K562 (cell line): Measurements from ENCODE around the gene SLC49A3. TPM values are rescaled to one million over a fixed set of nuclear protein-coding genes. Genes with fewer than 3 reads are reported as not detected.

Source experiments
- ATAC-seq: fragments of 200-7000 bp; cut with Tn5 transposase; 3 replicates; pipeline ENCODE4 v1.9.1; 2020; ENCODE audit warnings: moderate library complexity
- BruUV-seq: library from RNA; stranded (reverse); fragments of 400-500 nt; replicated peaks from 2 replicates; lab custom pipeline; 2021; lab: Mats Ljungman, UMichigan
- CTCF ChIA-PET: fragments of 300-600 bp; formaldehyde crosslinking; extraction: SDS; loops from one replicate; lab custom pipeline; 2021; ENCODE audit warnings: low intra/inter-chr PET ratio; lab: Yijun Ruan, JAX
- POLR2A ChIA-PET: fragments of 300-600, 350-650 bp; sonication (Branson Sonifier 250); formaldehyde crosslinking; extraction: SDS; loops from one replicate; lab custom pipeline; 2021; ENCODE audit warnings: antibody characterized with exemption, inconsistent platforms; lab: Yijun Ruan, JAX
- DNase-seq, 4 experiments: peaks; one replicate each; pipeline versions ENCODE4 v3.0.0 to v3.0.0-alpha.2; 2011 to 2018; ENCODE audit warnings: low spot score in 3 of 4, mixed read lengths in 3 of 4; ENCODE audit errors: extremely low read depth in 1 of 4
- FAIRE-seq: peaks from 2 replicates; lab custom pipeline; 2011; peaks lifted over from hg19 to GRCh38; lab: Jason Lieb, UNC
- H2AFZ ChIP-seq: 2 replicates; pipeline ENCODE4 v1.6.0; 2011; ENCODE audit warnings: low read depth, low read length, control low read depth, inconsistent platforms
- H3K27ac ChIP-seq: fragments of 200-600 bp; 3 replicates; pipeline ENCODE4 v1.8.0; 2011; ENCODE audit warnings: low read depth, mild to moderate bottlenecking, control low read depth, inconsistent platforms, low read length, moderate library complexity, mixed read lengths; ENCODE audit errors: extremely low read depth
- H3K27me3 ChIP-seq, 2 experiments: fragments of 300-600 bp in 1 of 2; 2 replicates in 1 of 2; 3 replicates in 1 of 2; pipeline versions ENCODE4 v1.6.0 to v1.8.0; 2011; ENCODE audit warnings: inconsistent platforms in 2 of 2, low read length in 2 of 2, mild to moderate bottlenecking in 1 of 2, mixed read lengths in 1 of 2, moderate library complexity in 1 of 2; ENCODE audit not compliant: control insufficient read depth in 2 of 2, insufficient read depth in 2 of 2
- H3K36me3 ChIP-seq: fragments of 300-600 bp; 3 replicates; pipeline ENCODE4 v1.8.0; 2011; ENCODE audit warnings: mild to moderate bottlenecking, low read length, inconsistent platforms; ENCODE audit not compliant: control insufficient read depth, insufficient read depth
- H3K4me1 ChIP-seq, 2 experiments: fragments of 200-600 bp in 1 of 2; replicated peaks in 1 of 2; 2 replicates in 1 of 2; 3 replicates in 1 of 2; pipeline versions ENCODE4 v1.5.1 to v1.8.0; 2011; ENCODE audit warnings: inconsistent platforms in 2 of 2, low read length in 2 of 2, mild to moderate bottlenecking in 1 of 2, mixed read lengths in 1 of 2, moderate library complexity in 1 of 2; ENCODE audit not compliant: control insufficient read depth in 2 of 2, insufficient read depth in 2 of 2
- H3K4me2 ChIP-seq: 2 replicates; pipeline ENCODE4 v1.6.1; 2011; ENCODE audit warnings: low read length, control low read depth, inconsistent platforms, mixed read lengths; ENCODE audit not compliant: insufficient read depth
- H3K4me3 ChIP-seq: fragments of 200-600 bp; sonication (generic), shearing (Covaris generic); 2 replicates; pipeline ENCODE4 v1.5.1; 2016; ENCODE audit warnings: control low read depth, inconsistent platforms
- H3K79me2 ChIP-seq: fragments of 200-600 bp; 3 replicates; pipeline ENCODE4 v1.8.0; 2011; ENCODE audit warnings: low read length, inconsistent platforms; ENCODE audit not compliant: control insufficient read depth, insufficient read depth
- H3K9ac ChIP-seq, 2 experiments: 2 replicates each; pipeline versions ENCODE4 v1.6.0 to v1.6.1; 2011; ENCODE audit warnings: low read depth in 2 of 2, low read length in 2 of 2, control low read depth in 1 of 2, inconsistent platforms in 1 of 2, mild to moderate bottlenecking in 1 of 2, mixed read lengths in 1 of 2; ENCODE audit not compliant: insufficient read depth in 1 of 2
- H3K9me1 ChIP-seq: one replicate; pipeline ENCODE4 v1.6.0; 2011; ENCODE audit warnings: inconsistent platforms, mild to moderate bottlenecking, low read length, moderate library complexity; ENCODE audit not compliant: control insufficient read depth, insufficient read depth
- H3K9me3 ChIP-seq: replicated peaks from 2 replicates; pipeline ENCODE4 v1.5.1; 2011; ENCODE audit warnings: low read depth, low read length, inconsistent platforms; ENCODE audit not compliant: control insufficient read depth, insufficient read depth
- H4K20me1 ChIP-seq: replicated peaks from 2 replicates; pipeline ENCODE4 v1.6.1; 2011; ENCODE audit warnings: low read length, inconsistent platforms, mixed read lengths; ENCODE audit not compliant: control insufficient read depth, insufficient read depth
- DEAF1 ChIP-seq: fragments of 450-650 bp; formaldehyde crosslinking; IDR thresholded peaks from 2 replicates; pipeline ENCODE4 v1.4.0; 2020; ENCODE audit warnings: mild to moderate bottlenecking, moderate library complexity
- ETS1 ChIP-seq: conservative IDR thresholded peaks from 2 replicates; pipeline ENCODE4 v1.6.1; 2011; ENCODE audit warnings: low read depth, mild to moderate bottlenecking, low read length; ENCODE audit not compliant: control insufficient read depth
- WGBS: fragments of 100-300 bp; shearing (Covaris generic); methylation state at CpG from one replicate; pipeline ENCODE4 v1.1.6; 2016; ENCODE audit warnings: low coverage, mixed read lengths; ENCODE audit not compliant: insufficient coverage; ENCODE audit errors: missing lambda C conversion rate; 5-methylcytosine and 5-hydroxymethylcytosine counted together
- in situ Hi-C: fragments of 300-500 bp; cut with MboI; formaldehyde crosslinking; loops from 4 replicates; pipeline ENCODE4 v1.15.0; 2018; ENCODE audit warnings: inconsistent platforms, mixed read lengths
- intact Hi-C: fragments of 100-400 bp; cut with micrococcal nuclease; formaldehyde crosslinking; loops from 2 replicates; pipeline ENCODE4 v1.14.2; 2022
- polyA plus RNA-seq, 8 experiments: library from polyadenylated mRNA; depleted of rRNA in 4 of 8; stranded (reverse) in 5 of 8; unstranded in 3 of 8; fragments of >200 nt; fragmentation: Nextera tagmentation in 2 of 8; fragmentation: Illumina TruSeq in 1 of 8; extraction: Ambion mirVana in 2 of 8; extraction: Trizol in 1 of 8; gene quantifications; 2 replicates each; pipeline versions ENCODE4 v1.2.1 to v1.2.3, GENCODE V29; 2011 to 2014; ENCODE audit warnings: inconsistent platforms in 1 of 8, missing spikeins in 1 of 8
- total RNA-seq, 7 experiments: library from RNA; depleted of rRNA in 6 of 7; stranded (reverse); fragments of >200 nt in 6 of 7; fragmentation: Illumina TruSeq in 2 of 7; extraction: Trizol in 2 of 7; gene quantifications; 2 replicates each; pipeline versions ENCODE4 v1.2.1 to v1.2.3, GENCODE V29; 2011 to 2021; ENCODE audit warnings: low replicate concordance in 1 of 7

SLC49A3 gene
- total and polyA plus RNA-seq, 9 of the 15 experiments (the other 6 are each of a cell fraction or from before 2014, with no cell fraction given): 0.24 to 0.41 TPM; not detected in 7

- Histone ChIP-seq H3K9me3 (no peaks in the 10 kb centered on the region), H2AFZ (peak overlapping the region; percentile 83; the same call in 1 of the 2 replicates), H3K36me3 (0 out of 3 replicates have a peak, but pooled peaks cover 4% of the 10 kb centered on the region)
- no peak for DNase-seq
- in situ Hi-C loops: no loop called here
- TF ChIP-seq ETS1 (0 out of 2 replicates have a peak, but pooled peaks have one; percentile 34), DEAF1 (CRISPR knock-in tag) (no peak)
- TF ChIP-seq, all 486 proteins: peak for 1
- H3K27me3 ChIP-seq: no peaks in the 10 kb centered on the region
- peak overlapping the region; percentile 69 for H3K4me2 ChIP-seq
- H3K27ac ChIP-seq: peak overlapping the region; percentile 74
- POLR2A ChIA-PET: interaction anchor here (0.6 to 1.4 kb wide), 3 partner anchors 7 to 290 kb away, joined by 3 read pairs; no protein-coding TSS in a partner anchor
- no peak for FAIRE-seq
- CTCF ChIA-PET: no interaction called here
- peaks cover 29 to 86% of the 10 kb centered on the region in 2 experiments; a peak in 4 of 5 replicates for H3K4me1 ChIP-seq
- WGBS: 60% methylated on average over 3 of the region's 10 CpGs
- intact Hi-C loops: no loop called here
- no peak for ATAC-seq
- no peaks in the 10 kb centered on the region for H4K20me1 ChIP-seq
- peaks cover 4% of the 10 kb centered on the region for H3K9me1 ChIP-seq
- peak overlapping the region; percentile 63 to 81 for H3K9ac ChIP-seq
- peaks cover 24% of the 10 kb centered on the region for H3K79me2 ChIP-seq
- H3K4me3 ChIP-seq: no peak overlapping the region
- BruUV-seq: no TSS peak
Observed at GRCh38 chr4:703336-704197, 14.6 kb upstream of the SLC49A3 start.
